Measurements from ENCODE around the gene LEFTY1. TPM values are rescaled to one million over a fixed set of nuclear protein-coding genes. Genes with fewer than 3 reads are reported as not detected.

The LEFTY1 gene
- total RNA-seq, 1 donor = not detected

DNA sequence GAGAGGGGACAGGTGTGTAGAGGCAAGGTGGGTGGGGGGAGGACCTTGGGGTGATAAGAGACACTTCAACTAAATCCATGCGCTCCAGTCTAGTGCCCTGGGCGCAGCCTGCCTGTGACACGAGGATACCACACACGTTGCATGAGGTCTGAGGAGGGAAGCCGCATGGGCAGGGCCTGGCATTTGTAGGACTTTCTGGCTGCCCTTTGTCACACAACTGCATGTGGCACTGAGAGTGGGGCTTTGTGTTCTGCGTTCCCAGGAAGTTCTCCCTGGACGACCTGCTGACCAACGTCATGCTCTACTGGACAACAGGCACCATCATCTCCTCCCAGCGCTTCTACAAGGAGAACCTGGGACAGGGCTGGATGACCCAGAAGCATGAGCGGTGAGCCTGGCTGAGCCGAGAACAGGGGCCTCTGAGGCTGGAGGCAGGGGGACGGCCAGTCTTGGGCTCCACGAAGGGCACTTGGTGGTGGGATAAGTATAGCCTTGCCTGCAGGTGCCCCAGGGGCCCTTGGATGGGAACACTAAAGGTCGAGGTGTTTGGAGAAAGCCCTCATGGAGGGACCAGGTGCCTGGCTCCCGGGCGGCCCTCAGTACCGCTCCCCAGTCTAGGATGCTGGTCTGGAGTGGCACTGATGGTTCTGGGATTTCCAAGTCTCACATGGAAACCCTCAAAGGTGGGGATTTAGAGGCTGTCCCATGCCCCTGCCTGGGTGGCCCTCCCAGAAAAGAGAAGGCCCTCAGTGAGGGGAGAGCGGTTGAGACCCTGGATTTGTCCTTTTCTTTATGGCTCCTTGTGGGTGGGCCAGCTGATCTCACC, 44.5 kb downstream of the LEFTY1 start:
- Histone ChIP-seq H3K27ac (ENCODE audit: low read depth, low read length) (no peak overlapping the region), H3K36me3 (ENCODE audit: insufficient read depth, low read length) (peaks cover 30% of the 10 kb centered on the region), H3K27me3 (ENCODE audit: insufficient read depth, low read length) (no peaks in the 10 kb centered on the region), H2AFZ (ENCODE audit: low read length) (no peak overlapping the region), H3K4me1 (ENCODE audit: insufficient read depth, low read length) (no peaks in the 10 kb centered on the region), H3K4me2 (ENCODE audit: insufficient read depth, low read length) (no peak overlapping the region), H3K4me3 (ENCODE audit: insufficient read depth, low read length) (no peak overlapping the region), H4K20me1 (ENCODE audit: insufficient read depth, low read length) (peaks cover 4% of the 10 kb centered on the region), H3K79me2 (ENCODE audit: insufficient read depth, low read length) (no peaks in the 10 kb centered on the region), H3K9me3 (ENCODE audit: low read depth, low read length) (no peaks in the 10 kb centered on the region)
- DNase-seq (ENCODE audit: insufficient read length, low spot score, missing footprints) = no peak
- TF ChIP-seq, protein P1, sequence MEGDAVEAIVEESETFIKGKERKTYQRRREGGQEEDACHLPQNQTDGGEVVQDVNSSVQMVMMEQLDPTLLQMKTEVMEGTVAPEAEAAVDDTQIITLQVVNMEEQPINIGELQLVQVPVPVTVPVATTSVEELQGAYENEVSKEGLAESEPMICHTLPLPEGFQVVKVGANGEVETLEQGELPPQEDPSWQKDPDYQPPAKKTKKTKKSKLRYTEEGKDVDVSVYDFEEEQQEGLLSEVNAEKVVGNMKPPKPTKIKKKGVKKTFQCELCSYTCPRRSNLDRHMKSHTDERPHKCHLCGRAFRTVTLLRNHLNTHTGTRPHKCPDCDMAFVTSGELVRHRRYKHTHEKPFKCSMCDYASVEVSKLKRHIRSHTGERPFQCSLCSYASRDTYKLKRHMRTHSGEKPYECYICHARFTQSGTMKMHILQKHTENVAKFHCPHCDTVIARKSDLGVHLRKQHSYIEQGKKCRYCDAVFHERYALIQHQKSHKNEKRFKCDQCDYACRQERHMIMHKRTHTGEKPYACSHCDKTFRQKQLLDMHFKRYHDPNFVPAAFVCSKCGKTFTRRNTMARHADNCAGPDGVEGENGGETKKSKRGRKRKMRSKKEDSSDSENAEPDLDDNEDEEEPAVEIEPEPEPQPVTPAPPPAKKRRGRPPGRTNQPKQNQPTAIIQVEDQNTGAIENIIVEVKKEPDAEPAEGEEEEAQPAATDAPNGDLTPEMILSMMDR (IDR thresholded peaks at IDR 0.05; ENCODE audit: extremely low read depth, low read depth, low read length) = no peak

DNA sequence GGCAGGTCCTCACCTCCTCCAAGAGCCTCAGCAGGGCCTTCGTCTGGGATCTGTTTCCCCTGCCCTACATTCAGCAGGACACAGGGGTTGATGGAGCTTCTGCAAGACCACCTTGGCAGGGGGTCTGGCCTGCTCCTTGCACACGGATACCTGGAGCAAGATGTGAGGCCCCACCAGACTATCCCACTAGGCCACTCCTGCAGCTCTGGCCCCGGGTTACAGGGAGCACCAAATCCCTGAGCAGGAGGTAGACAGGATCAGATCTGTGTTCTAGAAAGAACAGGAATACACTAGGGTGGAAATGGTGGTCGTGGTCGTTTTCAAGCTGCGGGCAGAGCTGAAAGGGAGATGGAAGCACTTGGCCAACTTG, 45.5 kb downstream of the LEFTY1 start:
- Histone ChIP-seq H3K4me2 (ENCODE audit: insufficient read depth, low read length) (no peak overlapping the region), H3K79me2 (ENCODE audit: insufficient read depth, low read length) (no peaks in the 10 kb centered on the region), H4K20me1 (ENCODE audit: insufficient read depth, low read length) (peaks cover 4% of the 10 kb centered on the region), H3K9me3 (ENCODE audit: low read depth, low read length) (no peaks in the 10 kb centered on the region), H3K4me1 (ENCODE audit: insufficient read depth, low read length) (no peaks in the 10 kb centered on the region), H3K27ac (ENCODE audit: low read depth, low read length) (no peak overlapping the region), H3K4me3 (ENCODE audit: insufficient read depth, low read length) (no peak overlapping the region), H3K36me3 (ENCODE audit: insufficient read depth, low read length) (peaks cover 30% of the 10 kb centered on the region), H2AFZ (ENCODE audit: low read length) (no peak overlapping the region), H3K27me3 (ENCODE audit: insufficient read depth, low read length) (no peaks in the 10 kb centered on the region)
- TF ChIP-seq, protein P1 (IDR thresholded peaks at IDR 0.05; ENCODE audit: extremely low read depth, low read depth, low read length) = no peak
- DNase-seq (ENCODE audit: insufficient read length, low spot score, missing footprints) = no peak

DNA sequence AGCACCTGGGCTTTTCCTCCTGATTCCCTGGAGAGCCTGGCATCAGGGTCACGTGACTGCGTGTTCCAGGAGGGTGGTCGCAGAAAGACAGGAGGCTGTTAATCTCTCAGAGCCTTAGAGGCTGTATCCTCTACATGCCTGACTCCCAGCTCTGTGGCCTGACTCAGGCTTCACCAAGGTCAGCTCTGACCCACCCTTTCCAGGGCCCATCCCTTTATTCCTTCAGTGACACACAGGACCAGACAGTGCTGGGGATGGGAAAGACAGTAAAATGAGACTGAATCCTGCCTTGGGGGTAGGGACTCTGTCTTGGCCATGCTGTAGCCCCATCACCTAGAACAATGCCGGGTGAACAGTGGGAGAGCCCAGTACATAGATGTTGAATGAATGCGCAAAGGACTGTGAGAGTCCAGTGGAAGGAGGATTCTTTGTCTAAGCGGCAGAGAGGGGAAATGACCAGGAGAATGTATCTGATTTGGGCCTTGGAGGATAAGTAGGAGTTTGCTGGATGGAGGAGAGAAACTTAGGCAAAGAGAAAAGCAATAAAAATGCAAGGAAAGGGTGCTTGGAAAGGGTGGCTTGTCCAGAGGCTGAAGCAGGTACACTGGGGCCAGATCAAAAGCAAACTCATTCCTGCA, 46.0 kb downstream of the LEFTY1 start:
- TF ChIP-seq, protein P1 (IDR thresholded peaks at IDR 0.05; ENCODE audit: extremely low read depth, low read depth, low read length) = no peak
- Histone ChIP-seq H3K4me3 (ENCODE audit: insufficient read depth, low read length) (no peak overlapping the region), H3K79me2 (ENCODE audit: insufficient read depth, low read length) (no peaks in the 10 kb centered on the region), H2AFZ (ENCODE audit: low read length) (no peak overlapping the region), H3K27me3 (ENCODE audit: insufficient read depth, low read length) (no peaks in the 10 kb centered on the region), H4K20me1 (ENCODE audit: insufficient read depth, low read length) (peaks cover 4% of the 10 kb centered on the region), H3K9me3 (ENCODE audit: low read depth, low read length) (no peaks in the 10 kb centered on the region), H3K36me3 (ENCODE audit: insufficient read depth, low read length) (peaks cover 26% of the 10 kb centered on the region), H3K27ac (ENCODE audit: low read depth, low read length) (no peak overlapping the region), H3K4me2 (ENCODE audit: insufficient read depth, low read length) (no peak overlapping the region), H3K4me1 (ENCODE audit: insufficient read depth, low read length) (no peaks in the 10 kb centered on the region)
- DNase-seq (ENCODE audit: insufficient read length, low spot score, missing footprints) = no peak

- peaks cover 4% of the 10 kb centered on the region for H4K20me1 ChIP-seq (ENCODE audit: insufficient read depth, low read length)
- H3K9me3 ChIP-seq (ENCODE audit: low read depth, low read length) = no peaks in the 10 kb centered on the region
- H3K27me3 ChIP-seq (ENCODE audit: insufficient read depth, low read length) = no peaks in the 10 kb centered on the region
- TF ChIP-seq, protein P1 (IDR thresholded peaks at IDR 0.05; ENCODE audit: extremely low read depth, low read depth, low read length) = no peak
- H3K4me1 ChIP-seq (ENCODE audit: insufficient read depth, low read length) = no peaks in the 10 kb centered on the region
- DNase-seq (ENCODE audit: insufficient read length, low spot score, missing footprints) = no peak
- no peak overlapping the region for H2AFZ ChIP-seq (ENCODE audit: low read length)
- H3K4me2 ChIP-seq (ENCODE audit: insufficient read depth, low read length) = no peak overlapping the region
- H3K4me3 ChIP-seq (ENCODE audit: insufficient read depth, low read length) = no peak overlapping the region
- H3K79me2 ChIP-seq (ENCODE audit: insufficient read depth, low read length) = no peaks in the 10 kb centered on the region
- no peak overlapping the region for H3K27ac ChIP-seq (ENCODE audit: low read depth, low read length)
- peaks cover 19% of the 10 kb centered on the region for H3K36me3 ChIP-seq (ENCODE audit: insufficient read depth, low read length)
Measured at GRCh38 chr1:225842074-225842473, 46.9 kb downstream of the LEFTY1 start.

Data from osteoblast (primary cell).